Stimulated activated CD8-positive, alpha-beta memory T cell treated with anti-CD3 and anti-CD28 coated beads, Interleukin-12 subunit alpha, Interleukin-12 subunit beta, amount 100 ng/mL, for 24 hours (primary cell): ENCODE measurements around the gene SEMA4F.
"Not testable (repeated sequence)": the region's sequence is repeated elsewhere in the genome, so short reads cannot be mapped to it uniquely, and the experiment has no call there.

Experiments used
- DNase-seq: peaks from one replicate; pipeline ENCODE4 v3.0.0-alpha.2; 2020; ENCODE audit errors: extremely low read depth

SEMA4F gene, protein sequence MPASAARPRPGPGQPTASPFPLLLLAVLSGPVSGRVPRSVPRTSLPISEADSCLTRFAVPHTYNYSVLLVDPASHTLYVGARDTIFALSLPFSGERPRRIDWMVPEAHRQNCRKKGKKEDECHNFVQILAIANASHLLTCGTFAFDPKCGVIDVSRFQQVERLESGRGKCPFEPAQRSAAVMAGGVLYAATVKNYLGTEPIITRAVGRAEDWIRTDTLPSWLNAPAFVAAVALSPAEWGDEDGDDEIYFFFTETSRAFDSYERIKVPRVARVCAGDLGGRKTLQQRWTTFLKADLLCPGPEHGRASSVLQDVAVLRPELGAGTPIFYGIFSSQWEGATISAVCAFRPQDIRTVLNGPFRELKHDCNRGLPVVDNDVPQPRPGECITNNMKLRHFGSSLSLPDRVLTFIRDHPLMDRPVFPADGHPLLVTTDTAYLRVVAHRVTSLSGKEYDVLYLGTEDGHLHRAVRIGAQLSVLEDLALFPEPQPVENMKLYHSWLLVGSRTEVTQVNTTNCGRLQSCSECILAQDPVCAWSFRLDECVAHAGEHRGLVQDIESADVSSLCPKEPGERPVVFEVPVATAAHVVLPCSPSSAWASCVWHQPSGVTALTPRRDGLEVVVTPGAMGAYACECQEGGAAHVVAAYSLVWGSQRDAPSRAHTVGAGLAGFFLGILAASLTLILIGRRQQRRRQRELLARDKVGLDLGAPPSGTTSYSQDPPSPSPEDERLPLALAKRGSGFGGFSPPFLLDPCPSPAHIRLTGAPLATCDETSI

DNA sequence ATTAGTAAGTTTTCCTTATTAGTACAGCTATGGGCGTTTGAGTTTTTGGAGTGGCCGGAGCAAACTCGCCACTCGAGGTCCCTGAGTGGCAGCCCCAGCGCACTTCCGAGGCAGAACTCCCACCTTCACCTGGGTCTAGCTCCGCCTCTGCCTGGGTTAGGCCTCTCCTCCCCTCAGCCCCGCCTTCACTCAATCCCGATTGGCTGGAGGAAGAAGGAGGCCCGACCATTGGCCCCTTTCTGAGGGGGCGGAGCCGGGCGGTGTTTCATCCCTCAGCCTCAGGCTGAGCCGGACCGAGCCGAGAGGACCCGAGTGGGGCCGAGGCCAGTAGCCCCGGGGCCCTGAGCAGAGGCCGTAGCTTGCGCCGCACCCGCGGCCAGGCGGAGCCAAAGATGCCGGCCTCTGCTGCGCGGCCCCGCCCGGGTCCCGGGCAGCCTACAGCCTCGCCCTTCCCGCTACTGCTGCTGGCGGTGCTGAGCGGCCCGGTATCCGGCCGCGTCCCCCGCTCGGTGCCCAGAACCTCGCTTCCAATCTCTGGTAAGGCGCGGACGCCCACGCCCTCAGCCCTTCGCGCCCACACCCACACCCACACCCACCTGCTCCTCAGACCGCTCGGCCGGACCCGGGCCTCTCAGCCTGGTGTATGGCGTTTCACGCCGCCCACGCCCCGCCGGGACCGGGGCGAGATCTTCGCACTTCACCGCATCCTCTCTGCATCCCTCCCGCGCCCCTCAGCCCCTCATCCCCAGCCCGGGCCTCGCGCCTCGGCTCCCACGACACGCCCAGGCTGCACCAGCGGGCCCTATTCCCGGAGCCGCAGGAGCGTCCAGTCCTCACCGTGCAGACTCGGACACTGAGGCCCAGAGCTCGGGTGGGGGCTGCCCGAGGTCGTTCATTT is at the start of gene SEMA4F:
Gene SEMA4F (plus strand): TSS at position 263 of the 898 bp plus-strand sequence. CDS start 130 bp downstream, at position 393.
- DNase-seq = peak; percentile 86

- DNase-seq = no peak
These were observed 47.1 kb upstream of the SEMA4F start for GRCh38 chr2:74606927-74607326.

DNA sequence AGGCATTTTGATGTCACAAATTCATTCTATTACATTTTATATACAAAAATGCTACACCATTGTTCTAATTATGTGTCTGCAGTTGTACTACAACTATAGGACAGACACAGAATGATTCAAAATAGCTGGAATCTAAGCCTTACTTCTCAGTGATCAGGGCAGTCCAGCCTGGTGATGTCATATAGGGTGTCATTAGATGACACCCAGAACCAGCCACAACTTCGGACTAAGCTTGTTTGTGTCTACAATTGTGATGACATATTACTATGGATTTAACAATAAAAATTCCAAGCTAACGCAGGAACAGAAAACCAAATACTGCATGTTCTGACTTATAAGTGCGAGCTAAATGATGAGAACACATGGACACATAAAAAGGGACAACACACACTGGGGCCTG is 36.9 kb upstream of the SEMA4F start:
- no peak for DNase-seq

DNA sequence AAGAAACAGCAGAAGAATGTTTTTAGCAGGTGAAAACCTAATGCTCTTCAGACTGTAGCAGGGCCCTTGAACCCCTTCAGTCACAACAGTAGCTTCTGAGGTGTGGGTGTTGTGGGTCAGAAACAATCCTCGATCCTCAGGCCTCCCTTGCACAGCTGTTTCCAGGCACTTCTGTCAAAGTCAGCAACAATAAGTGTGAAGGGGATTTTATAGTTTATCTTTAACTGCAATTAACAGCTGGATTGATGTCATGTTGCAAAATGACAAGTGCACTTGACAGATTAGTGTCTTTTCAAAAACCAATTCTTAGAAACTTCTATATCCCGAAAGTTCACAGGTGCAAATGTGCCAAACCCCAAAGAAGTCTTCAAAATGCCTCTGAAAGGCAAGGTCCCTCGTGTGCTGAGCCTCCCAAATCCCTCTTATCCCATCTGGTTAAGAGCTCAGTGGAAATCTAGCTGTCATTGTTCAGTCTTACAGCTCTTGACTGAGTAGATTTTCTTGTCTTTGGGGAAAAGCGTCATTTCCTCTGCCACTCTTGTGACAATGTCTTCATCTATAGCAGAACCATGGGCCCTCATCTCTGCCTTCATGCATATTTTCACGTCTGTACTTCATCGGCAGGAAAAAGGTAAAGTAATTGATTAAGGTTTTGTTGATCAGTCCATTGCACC is 35.5 kb upstream of the SEMA4F start:
- no peak for DNase-seq

- DNase-seq = no peak
These were observed 34.3 kb upstream of the SEMA4F start for GRCh38 chr2:74619651-74620297.

DNA sequence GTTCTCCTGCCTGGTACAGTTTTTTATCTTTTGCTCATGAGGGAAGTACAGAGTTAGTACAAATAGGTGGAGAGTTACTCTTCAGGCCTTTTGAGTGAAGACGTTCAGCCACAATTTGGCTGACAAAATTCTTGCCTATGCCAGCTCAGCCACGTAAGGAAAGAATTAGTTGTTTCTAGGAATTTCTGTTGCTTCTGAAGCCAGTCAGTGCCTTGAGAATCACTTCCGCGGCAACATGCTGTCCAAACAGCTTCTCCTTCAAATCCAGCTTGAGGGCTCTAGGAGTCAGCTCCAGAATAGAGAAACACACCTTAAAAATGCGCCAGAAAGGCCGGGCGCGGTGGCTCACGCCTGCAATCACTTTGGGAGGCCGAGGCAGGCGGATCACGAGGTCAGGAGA is 33.4 kb upstream of the SEMA4F start:
- no peak for DNase-seq

- DNase-seq = no peak
These were observed 28.2 kb upstream of the SEMA4F start for GRCh38 chr2:74625658-74626425.

- DNase-seq = no peak
These were observed 25.4 kb upstream of the SEMA4F start for GRCh38 chr2:74628538-74629105.

DNA sequence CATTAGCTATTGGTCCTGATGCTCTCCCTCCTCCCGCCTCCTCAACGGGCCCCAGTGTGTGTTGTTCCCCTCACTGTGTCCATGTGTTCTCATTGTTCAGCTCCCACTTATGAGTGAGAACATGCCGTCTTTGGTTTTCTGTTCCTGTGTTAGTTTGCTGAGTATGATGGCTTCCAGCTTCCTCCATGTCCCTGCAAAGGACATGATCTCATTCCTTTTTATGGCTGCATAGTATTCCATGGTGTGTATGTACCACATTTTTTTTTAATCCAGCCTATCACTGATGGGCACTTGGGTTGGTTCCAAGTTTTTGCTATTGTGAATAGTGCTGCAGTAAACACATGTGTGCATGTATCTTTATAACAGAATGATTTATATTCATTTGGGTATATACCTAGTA is 23.6 kb upstream of the SEMA4F start:
- DNase-seq = not testable (repeated sequence)

DNA sequence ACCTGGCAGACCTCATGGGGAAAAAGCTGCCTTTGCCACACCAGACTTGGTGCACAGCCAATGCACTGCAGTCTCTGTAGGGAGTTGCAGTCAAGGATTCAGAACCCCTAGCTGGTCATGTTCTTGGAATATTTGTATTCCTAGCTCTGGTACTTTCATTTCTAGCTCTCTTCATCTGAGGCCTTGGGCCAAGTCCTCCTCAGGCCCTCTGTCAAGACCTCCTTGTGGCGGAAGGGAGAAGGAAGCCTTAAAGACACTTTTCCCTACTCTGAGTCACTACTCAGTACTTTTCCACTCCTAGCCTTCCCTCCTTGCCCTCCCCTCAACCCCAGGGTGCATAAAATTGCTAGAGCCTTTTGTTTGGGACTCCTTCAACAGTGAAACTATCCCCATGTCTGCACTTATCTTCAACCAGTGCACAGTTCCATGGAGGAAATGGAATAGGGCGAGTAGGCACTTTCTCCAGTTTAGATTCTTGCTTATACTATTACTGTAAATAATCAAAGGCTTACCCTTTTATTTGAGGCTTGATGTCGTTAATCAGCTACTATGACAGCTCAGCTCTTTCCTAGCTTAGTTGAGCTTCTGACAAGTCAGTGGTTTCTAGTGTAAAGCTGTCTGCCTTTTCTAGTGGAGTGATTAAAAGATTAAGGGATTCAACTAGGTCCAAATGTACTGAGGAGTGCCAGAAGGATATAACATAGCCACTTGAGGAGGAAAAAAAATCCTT is 21.7 kb upstream of the SEMA4F start:
- DNase-seq = no peak

GRCh38 chr2:74632939-74633312 is 21.1 kb upstream of the SEMA4F start:
- DNase-seq = no peak

GRCh38 chr2:74639550-74639949 is 14.5 kb upstream of the SEMA4F start:
- DNase-seq = no peak

DNA sequence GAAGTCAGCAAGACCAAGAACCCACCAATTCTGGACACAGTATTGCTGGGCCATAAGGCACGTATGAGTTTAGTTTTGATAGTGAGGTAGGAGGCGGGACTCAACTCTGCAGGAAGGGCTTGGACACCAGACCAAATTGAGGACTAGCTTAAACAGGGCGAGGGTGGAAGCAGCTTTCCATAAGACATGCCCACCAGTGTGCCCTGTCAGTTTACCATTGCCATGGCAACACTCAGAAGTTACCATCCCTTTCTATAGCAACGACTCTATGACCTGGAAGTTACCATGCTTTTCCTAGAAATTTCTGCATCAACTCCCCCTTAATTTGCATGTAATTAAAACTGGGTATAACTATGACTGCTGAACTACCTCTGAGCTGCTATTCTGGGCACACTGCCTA is 8.7 kb upstream of the SEMA4F start:
- DNase-seq = no peak

GRCh38 chr2:74646201-74646600 is 7.8 kb upstream of the SEMA4F start:
- DNase-seq = no peak

GRCh38 chr2:74646834-74647482 is 7.1 kb upstream of the SEMA4F start:
- DNase-seq = no peak

- DNase-seq = no peak
These were observed 6.0 kb upstream of the SEMA4F start, which contains the start of gene M1AP for GRCh38 chr2:74648009-74648443. Gene M1AP, minus strand, starts transcription at chr2:74648330. Its CDS starts 8,055 bp downstream, at chr2:74640275.

DNA sequence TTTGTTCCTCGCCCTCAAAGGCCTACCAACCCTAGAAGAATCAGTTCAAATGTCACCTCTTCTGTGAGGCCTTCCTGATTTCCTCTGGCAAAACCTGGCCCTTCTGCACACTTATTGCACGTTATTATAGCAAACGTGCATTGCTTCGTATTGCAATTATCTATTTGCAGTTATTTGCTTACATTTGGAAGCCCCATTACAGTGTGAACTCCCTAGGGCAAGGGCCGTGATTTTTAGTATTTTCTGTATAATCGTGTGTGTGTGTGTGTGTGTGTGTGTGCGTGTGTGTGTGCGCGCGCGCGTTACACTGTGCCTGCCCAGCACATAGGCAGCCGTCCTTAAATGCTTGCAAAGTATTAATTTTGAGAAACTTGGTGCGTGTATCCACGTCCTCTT is 460 bp upstream of the SEMA4F start:
- DNase-seq = no peak

- DNase-seq = no peak
These were observed 1.5 kb downstream of the SEMA4F start for GRCh38 chr2:74655579-74655978.

DNA sequence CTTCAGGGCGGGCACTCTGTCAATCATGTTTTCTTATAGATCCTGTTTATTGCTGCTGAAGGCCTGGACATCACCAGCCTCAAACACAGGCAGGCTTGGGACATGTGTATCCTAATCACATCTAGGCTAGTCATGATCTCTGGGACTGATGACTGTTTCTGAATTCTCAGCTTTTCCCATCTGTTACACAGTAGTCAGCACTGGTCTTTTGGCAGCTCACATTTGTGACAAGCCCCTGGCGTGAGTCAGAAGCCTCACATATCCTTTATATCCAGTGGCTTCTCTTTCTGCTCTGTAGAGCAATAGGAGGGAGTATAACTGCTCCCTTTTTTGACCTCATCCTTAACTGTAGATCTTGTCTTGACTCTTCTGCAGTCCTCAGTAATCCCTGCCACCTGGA is 4.5 kb downstream of the SEMA4F start:
- DNase-seq = no peak
